Skin of body (tissue), 2 donors: ENCODE results near the gene CYP4F12. TPM values are rescaled to one million over a fixed set of nuclear protein-coding genes. Genes with fewer than 3 reads are reported as not detected.
"Not testable (repeated sequence)": the region's sequence is repeated elsewhere in the genome, so short reads cannot be mapped to it uniquely, and the experiment has no call there.

Experiments
- DNase-seq: peaks from one replicate; lab custom pipeline; 2025; lab: John Stamatoyannopoulos, UW
- total RNA-seq: library from RNA; depleted of rRNA; stranded (reverse); fragments of >200 nt; gene quantifications from one replicate; pipeline ENCODE4 v1.2.3, GENCODE V29; 2014

The CYP4F12 gene
- total RNA-seq, 1 donor from 2014 or later, result 8.1 TPM

GRCh38 chr19:15650123-15650522 is 22.8 kb upstream of the CYP4F12 start:
- DNase-seq, result not testable (repeated sequence)

GRCh38 chr19:15651791-15652190 is 21.1 kb upstream of the CYP4F12 start:
- no peak for DNase-seq

- no peak for DNase-seq
Observed at GRCh38 chr19:15652559-15653278, 20.2 kb upstream of the CYP4F12 start.

- no peak for DNase-seq
Observed at GRCh38 chr19:15656467-15656866, 16.4 kb upstream of the CYP4F12 start.

GRCh38 chr19:15663247-15663646 is 9.6 kb upstream of the CYP4F12 start:
- DNase-seq, result no peak

- no peak for DNase-seq
Observed at GRCh38 chr19:15666186-15666585, 6.7 kb upstream of the CYP4F12 start.

- no peak for DNase-seq
Observed at GRCh38 chr19:15666883-15667282, 6.0 kb upstream of the CYP4F12 start.

- DNase-seq, result no peak
Observed at GRCh38 chr19:15669440-15669839, 3.4 kb upstream of the CYP4F12 start.

- DNase-seq, result no peak
Observed at GRCh38 chr19:15669891-15670290, 3.0 kb upstream of the CYP4F12 start.

- DNase-seq, result no peak
Observed at GRCh38 chr19:15671237-15671821, 1.6 kb upstream of the CYP4F12 start.

- DNase-seq, result no peak
Observed at GRCh38 chr19:15671891-15672579, 852 bp upstream of the CYP4F12 start.

- DNase-seq, result no peak
Observed at GRCh38 chr19:15673176-15673654, 328 bp downstream of the CYP4F12 start.

GRCh38 chr19:15675560-15675959 is 2.7 kb downstream of the CYP4F12 start:
- DNase-seq, result no peak

GRCh38 chr19:15679089-15679488 is 6.2 kb downstream of the CYP4F12 start:
- no peak for DNase-seq

- DNase-seq, result not testable (repeated sequence)
Observed at GRCh38 chr19:15679865-15680264, 7.0 kb downstream of the CYP4F12 start.

GRCh38 chr19:15680478-15681322 is 7.8 kb downstream of the CYP4F12 start:
- no peak for DNase-seq

GRCh38 chr19:15683411-15683810 is 10.5 kb downstream of the CYP4F12 start:
- DNase-seq, result no peak

GRCh38 chr19:15684828-15685227 is 11.9 kb downstream of the CYP4F12 start:
- no peak for DNase-seq

- no peak for DNase-seq
Observed at GRCh38 chr19:15696654-15697194, 23.8 kb downstream of the CYP4F12 start.

- no peak for DNase-seq
Observed at GRCh38 chr19:15701757-15702533, 29.1 kb downstream of the CYP4F12 start.
